K562 treated with DMSO at 1 percent for 12 hours (cell line): ENCODE data around the gene OR9G4. TPM values are rescaled to one million over a fixed set of nuclear protein-coding genes. Genes with fewer than 3 reads are reported as not detected.

Experiments
- total RNA-seq: library from RNA; unstranded; fragments of 300-600 nt; gene quantifications from 2 replicates; pipeline ENCODE4 v1.2.3, GENCODE V29; 2022; ENCODE audit not compliant: insufficient read depth

Gene OR9G4
- not detected in 2 replicates for total RNA-seq

GRCh38 chr11:56748597-56748996 is at the start of gene OR9G4:
TSS of gene OR9G4 (minus strand) at chr11:56748697. CDS start at chr11:56743766, 4,931 bp downstream.

GRCh38 chr11:56698795-56699194 is 49.7 kb downstream of the OR9G4 start, which contains the start of gene OR9G1:
TSS of gene OR9G1 (plus strand) at chr11:56699095. CDS start at chr11:56700388, 1,293 bp downstream.

Other genes starting within 250 kb of the OR9G4 start
- gene OR5M11, start 205.4 kb downstream of the OR9G4 start, total RNA-seq: not detected in 2 replicates
- not detected in 2 replicates for gene OR5M10, start 171.0 kb downstream of the OR9G4 start, total RNA-seq
- gene OR5M1, start 133.8 kb downstream of the OR9G4 start, total RNA-seq: not detected in 2 replicates
- gene OR5AP2, start 106.3 kb downstream of the OR9G4 start, total RNA-seq: not detected in 2 replicates
- gene OR5AR1, start 85.0 kb downstream of the OR9G4 start, total RNA-seq: not detected in 2 replicates
- gene OR9G1, start 49.6 kb downstream of the OR9G4 start, total RNA-seq: not detected in 2 replicates
- gene OR5AK2, start 240.2 kb upstream of the OR9G4 start, total RNA-seq: not detected in 2 replicates